Left cardiac atrium (tissue), 4 donors: ENCODE measurements around the gene ETV6. TPM values are rescaled to one million over a fixed set of nuclear protein-coding genes. Genes with fewer than 3 reads are reported as not detected.

Source experiments
- ATAC-seq, 2 donors: fragments of 200-7000 bp; cut with Tn5 transposase; one replicate each; pipeline ENCODE4 v1.9.1; 2020; ENCODE audit warnings: mild to moderate bottlenecking in 2 of 2, moderate library complexity in 2 of 2
- DNase-seq: peaks from one replicate; pipeline ENCODE4 v3.0.0-alpha.2; 2020
- intact Hi-C, 2 donors: fragments of 100-400 bp; cut with DNase I; formaldehyde crosslinking; loops; one replicate each; pipeline versions ENCODE4 v1.14.1 to v1.15.1; 2022 to 2023
- total RNA-seq, 2 donors: library from RNA; stranded (reverse); fragmentation: NEBNext Ultra II Directional; extraction: Animal tissue kit (Norgen Biotek cat#: 25700); gene quantifications; one replicate each; pipeline ENCODE4 v1.2.1, GENCODE V29; 2021
- donor health status: DM: no; HTN: yes; CAD: no.
- donor health status: DM: no; HTN: yes; CAD: no; lungs with severe emphysema.
- donor health status: DM: yes; HTN: yes; CAD: no.
- donor health status: Dilated cardiomyopathy.

ETV6 gene
- total RNA-seq, 2 donors from 2014 or later = 12.1 to 20.2 TPM

DNA sequence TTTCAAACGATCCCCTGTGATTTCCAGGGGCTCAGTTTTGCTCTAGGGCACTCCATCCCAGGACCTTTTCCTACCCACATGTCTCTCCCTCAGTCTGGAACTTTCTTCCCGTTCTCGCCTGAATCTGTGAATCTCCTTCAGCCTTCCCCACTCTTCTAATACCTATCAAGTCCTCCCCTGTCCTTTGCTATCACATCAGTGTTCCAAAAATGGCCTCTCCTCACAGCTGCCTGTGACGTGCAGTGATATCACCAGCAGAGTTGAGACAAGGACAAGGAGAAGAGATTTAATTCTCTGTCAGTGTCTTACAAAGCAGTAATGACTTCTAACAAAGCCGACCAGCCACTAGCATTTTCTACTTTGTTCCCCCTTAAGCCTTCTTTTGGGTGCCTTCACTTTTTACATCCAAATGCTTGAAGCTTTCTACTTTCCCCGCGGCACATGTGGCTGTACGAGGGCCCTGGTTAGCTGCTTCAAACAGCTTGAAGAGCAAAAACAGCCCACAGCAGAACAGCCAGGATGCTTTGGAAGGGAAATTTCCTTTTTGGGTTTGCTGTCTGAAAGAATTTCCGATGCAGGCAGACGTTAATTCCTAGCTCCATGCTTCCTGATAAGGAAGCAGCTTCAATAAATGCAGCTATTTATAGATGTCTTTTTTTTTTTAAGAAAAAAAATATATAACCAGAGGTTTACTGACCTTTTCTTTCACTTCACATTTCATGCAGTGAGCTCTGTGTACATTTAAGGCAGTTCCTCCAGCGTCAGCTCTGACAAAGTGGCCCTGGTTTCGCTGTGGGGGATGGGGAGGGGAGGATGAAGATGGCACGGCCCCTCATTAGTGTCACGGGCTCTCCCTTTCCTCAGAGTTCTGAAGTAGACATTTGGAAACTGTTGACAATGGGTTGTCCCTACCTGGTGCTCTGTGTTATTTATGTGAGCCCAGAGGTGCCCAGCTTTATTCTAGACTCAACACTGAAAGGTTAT lies 109.3 kb downstream of the ETV6 start:
- peak; percentile 57 to 60 for ATAC-seq
- intact Hi-C loops = loop anchor here in 1 of 2 donors (10.0 kb wide), 1 partner anchor 106 kb away; no protein-coding TSS in a partner anchor
- peak; percentile 37 for DNase-seq

DNA sequence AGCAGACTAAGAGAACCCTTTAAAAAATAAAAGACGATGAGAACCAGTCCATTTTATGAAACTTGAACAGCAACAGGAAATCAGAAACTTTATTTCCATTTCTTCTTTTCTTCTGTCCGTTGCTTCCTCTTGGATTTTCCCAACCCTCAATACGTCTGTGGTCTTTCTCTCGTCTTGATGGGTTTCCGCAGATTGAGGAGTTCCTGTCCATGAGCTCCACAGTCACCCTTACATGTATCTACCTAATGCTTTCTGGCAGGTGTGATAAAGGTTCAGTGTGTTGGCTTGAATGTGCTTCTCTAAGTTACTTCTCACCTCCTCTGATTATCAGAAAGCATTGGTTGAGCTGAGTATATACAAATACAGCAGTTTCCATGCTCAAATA lies 110.0 kb downstream of the ETV6 start:
- no peak for DNase-seq
- intact Hi-C loops = loop anchor here in 1 of 2 donors (10.0 kb wide), 1 partner anchor 105 kb away; no protein-coding TSS in a partner anchor
- no peak for ATAC-seq

DNA sequence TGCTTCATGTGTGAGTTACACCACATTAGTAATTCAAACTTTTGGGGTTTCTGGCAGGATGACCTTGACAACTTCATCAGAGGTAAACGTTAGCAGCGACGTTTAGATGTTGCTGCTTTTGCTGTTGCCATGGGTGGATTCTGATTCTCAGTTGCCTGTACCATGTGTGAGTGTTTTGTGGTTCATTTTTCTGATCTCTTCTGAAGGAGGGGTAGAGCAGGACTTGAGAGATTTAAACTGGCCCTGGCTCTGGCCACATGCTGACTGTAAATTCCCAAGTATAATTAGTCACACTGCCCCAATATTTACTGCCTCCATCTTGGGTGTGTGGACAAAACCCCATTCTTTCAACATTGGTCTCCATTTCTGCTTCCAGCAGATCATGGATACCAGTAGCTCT lies 110.4 kb downstream of the ETV6 start:
- ATAC-seq (no peak), DNase-seq (no peak)
- intact Hi-C loops = loop anchor here in 1 of 2 donors (10.0 kb wide), 1 partner anchor 105 kb away; no protein-coding TSS in a partner anchor

DNA sequence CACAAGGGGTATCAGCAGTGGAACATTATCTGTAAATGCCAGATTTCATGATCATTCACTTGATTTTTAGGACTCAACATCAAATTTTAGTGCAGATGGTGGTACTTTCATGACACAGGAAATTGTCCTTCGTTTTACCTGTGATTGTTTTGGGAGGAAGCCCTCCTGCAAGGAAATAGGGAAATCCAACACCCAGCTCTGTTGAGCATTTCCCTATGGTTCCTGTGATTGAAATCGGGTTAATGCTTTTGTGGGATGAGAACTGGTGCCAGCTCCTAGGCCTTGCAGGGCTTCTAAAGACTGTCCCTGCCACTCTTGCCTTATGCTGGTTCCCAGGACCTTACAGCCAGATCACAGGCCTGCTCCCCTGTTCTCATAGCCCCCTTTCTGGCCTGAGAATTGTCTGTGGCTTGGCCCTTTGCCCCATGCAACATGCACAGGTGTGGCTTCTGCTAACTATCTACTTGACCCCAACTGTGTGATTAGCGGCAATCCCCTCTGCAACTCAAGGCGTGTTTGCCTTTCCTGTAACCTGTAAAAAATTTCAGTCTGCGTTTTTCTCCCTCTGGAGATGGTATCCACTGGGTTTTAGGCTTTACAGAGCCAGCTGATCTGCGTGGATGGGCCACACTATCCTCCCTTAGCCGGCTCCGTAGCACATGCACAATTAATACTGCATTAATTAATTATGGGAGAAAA lies 112.5 kb downstream of the ETV6 start:
- DNase-seq = no peak
- intact Hi-C loops = no loop called here
- no peak for ATAC-seq

DNA sequence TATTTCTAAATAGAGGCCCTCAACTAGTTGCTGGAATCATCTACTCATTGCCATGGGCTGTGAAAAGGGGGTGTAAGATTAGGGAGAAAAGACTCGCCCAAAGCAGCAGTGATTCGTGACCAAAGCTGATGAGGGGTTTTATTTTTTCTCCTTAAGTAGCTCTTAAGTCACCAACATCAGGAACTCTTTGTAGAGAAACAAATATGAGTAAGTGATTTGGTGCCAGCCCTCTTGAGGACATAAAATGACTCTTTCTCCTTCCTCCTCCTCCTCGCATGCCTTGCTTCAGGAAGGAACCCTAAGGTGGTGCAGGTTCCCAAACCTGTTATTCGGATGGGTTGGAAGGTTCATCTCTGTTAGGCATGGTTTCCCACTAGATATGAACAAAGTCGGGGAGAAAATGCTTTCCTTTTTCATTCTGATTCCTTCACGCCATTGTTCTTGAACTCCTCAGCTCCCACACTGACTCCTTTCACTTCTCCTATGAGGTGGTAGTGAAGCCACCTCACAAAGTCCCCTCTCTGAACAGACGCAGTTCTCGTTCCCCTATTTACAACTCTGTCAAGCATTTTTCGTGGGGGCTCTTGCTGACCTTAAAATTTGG lies 113.4 kb downstream of the ETV6 start:
- no peak for ATAC-seq
- intact Hi-C loops = no loop called here
- DNase-seq = no peak

DNA sequence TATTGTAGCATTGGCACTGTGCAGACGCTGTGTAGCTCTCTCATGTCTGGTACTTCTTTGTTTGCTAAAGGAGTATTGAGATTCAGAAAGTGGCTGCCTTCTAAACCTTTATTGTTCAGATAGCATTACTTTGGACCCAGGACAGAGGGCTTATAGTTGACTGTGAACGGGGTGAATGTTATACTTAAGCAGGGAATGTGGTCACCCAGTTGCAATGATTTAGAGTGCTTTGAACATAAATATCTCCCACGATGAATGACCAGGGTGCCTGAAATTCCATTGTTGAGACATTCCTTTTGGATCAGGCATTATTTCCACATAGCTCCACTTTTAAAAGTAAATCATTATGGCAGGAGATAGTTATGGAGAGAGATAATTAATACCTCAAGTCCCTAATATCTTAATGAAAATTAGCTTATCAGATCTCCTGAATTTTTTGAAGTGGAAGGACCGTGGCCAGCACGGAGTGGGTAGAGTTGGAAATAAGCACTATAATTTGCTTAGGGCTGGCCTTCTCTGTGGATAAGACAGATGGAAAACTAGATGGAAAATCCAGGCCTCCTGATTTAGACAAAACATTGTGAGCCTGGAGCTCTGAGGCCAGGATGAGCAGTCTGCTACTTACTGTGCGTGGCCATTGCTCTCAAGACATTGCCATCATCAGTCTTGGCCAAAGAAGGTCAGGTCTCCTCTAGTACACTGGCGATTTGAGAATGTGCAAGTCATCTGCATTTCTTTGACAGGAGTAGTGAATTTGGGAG lies 114.5 kb downstream of the ETV6 start:
- intact Hi-C loops = no loop called here
- ATAC-seq (no peak), DNase-seq (no peak)

DNA sequence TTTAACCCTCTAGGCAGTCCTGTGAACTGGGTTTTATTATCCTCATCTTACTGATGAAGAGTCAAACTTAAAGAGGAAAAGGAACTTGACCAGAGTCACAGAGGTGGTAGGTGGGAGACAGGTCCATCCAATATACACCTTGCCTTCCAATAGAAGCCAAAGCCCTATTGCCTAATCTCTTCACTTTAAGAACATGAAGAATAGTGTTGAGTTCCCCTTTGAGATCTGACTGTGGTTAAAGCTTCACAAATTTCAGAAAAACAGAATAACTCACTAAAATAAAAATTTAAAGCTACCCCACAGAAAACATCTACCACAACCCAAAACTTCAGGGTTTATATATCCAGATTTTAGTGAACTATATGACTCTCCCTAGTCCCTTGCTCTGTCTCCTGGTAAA lies 115.4 kb downstream of the ETV6 start:
- intact Hi-C loops = no loop called here
- no peak for ATAC-seq

DNA sequence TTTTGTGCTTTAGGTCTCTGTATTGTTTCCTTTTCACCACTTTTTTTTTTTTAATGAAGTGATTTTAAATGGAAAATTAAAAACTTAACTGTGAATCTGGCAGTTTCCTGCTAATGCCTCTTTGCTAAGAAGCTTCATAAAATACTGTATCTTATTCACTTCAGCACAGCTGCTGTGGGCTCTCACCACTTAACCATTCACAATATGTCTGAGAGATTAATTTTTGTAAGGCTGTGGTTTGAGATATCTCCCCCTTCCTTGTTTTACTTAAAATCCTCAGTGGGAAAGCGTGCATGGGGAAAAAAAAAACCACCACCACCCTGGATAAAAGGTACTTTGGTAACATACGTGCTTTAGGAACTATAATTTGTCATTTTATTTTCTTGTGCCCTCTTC lies 115.9 kb downstream of the ETV6 start:
- intact Hi-C loops = no loop called here
- DNase-seq (no peak), ATAC-seq (peak in 1 of 2 donors; percentile 16)

More for the DNA sequence above, 115.4 kb downstream of the ETV6 start:
- DNase-seq = no peak

DNA sequence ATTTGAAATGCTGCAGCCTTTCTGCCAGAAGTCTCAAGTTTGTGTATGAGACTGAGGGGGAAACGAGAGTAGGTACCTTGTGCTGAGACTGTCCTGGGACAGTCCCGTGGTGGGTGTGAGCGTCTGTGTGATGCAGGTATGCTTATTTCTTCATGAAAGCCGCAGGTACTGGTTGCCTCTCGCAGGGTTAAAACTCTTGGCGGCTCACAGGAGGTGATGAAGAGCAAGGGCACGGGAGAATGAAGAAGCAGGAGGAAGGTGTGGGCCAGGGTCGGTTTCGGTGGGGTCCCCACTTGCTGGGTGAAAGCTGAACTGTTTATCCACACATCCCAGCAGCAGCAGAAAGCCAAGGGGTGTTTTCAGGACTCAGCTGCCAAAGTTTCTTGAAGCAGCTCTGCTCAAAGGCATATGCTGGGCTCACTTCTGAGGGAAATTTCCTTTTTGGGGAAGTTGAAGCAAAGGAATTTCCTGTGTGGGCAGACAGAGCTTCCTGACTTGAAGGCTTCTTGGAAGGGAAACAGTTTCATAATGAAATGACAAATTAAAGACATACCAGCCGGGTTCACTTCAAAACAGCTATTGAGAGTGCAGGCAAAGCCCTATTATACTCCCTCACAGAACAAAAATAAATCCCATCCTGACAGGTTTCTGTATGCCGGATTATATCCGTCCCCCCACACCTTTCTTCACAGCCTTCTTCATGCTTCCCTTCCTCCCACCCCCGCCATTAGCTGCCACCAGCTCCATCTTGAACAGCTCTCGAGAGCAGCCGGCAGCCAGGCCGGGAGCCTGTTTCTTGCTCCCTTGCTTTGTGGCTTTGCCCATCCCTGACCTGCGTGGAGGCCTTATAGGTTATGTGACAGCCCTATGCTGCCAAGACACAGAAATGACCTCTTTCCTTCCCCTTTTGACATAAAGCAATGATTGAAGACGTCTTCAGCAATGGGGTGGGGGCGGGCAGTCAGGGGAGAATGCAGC lies 116.6 kb downstream of the ETV6 start:
- ATAC-seq = peak; percentile 73 to 84
- intact Hi-C loops = no loop called here
- DNase-seq = peak; percentile 25

DNA sequence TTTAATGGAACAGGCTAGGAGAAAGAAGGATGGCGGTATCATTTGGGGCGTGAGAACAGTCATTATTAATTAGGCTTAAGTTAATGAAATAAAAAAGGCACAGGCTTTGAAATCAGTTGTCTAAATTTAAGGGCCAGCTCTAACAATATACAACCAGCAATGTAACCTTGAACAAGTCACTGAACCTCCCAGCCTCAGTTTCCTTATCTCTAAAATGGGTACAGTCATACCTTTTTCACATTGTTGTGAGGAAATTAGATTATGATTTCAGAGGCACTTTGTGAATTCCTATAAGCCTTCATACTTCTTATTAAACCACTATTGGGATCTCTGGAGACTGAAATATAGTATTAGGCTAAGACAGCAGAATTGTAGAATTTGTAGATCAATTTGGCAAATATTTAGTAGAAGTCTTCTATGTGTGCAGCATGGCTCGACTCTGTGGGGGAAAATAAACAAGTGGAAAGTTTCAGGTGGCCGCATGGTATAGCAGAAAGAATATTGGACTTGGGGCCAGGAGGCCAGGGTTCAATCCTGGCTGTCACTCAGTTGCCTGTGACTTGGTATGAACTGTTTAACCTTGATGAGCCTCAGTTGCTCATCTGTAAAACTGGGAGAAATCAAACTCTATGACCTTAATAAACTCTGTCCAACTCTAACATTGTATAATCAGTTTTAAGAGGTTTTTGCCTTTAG lies 117.7 kb downstream of the ETV6 start:
- ATAC-seq = no peak
- intact Hi-C loops = no loop called here
- DNase-seq = no peak

DNA sequence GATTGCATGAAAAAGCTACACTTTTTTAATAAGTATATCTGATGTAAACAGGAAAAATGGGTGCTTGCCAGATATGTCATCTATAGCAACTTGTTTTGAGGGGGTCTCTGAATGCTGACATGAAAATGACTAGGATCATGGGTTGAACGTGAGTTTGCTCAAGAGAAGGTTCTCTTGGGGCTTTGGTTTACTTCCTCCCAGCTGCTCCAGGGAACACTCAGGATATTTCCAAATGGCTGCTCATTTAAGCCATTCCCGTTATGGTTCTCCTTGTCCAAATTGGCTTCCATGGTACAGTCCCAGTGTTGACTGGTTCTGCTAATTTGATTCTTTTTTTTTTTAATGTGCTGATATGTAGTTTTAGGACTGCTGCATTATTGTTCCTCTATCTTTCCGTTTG lies 118.3 kb downstream of the ETV6 start:
- intact Hi-C loops = no loop called here
- DNase-seq = no peak
- ATAC-seq = no peak

DNA sequence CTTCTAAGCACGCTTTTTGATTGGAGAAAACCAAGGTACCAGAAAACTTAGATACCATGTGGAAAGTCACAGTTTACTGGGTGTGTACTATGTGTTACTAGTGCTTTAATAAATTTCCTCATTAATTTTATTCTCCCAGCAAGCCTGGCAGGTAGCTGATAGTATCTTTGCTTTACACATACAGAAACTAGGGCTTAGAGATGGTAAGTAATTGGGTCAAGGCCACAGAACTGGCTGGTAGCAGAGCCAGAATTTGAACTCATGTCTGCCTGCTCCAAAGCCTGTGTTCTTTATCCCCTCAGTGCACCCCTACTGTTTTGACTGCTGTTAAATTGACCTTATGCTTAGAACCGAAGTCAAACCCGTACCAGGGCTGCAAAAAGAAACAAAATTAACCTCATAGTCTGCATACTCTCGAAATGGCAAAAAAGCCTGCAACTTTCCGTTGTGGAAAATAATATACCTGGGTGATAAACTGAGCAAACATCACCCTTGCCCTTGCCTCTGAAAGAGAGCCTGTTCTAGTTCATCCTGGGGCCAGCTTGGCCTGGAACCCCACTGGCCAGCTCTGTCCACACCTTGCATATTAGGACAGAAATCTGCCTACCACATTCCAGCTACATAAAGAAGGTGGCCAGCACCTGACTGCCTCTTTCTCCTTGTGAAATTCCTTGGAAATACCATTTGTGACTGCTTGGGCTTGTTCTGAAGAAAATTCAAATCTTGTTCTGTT lies 118.9 kb downstream of the ETV6 start:
- no peak for DNase-seq
- intact Hi-C loops = no loop called here
- ATAC-seq = no peak

DNA sequence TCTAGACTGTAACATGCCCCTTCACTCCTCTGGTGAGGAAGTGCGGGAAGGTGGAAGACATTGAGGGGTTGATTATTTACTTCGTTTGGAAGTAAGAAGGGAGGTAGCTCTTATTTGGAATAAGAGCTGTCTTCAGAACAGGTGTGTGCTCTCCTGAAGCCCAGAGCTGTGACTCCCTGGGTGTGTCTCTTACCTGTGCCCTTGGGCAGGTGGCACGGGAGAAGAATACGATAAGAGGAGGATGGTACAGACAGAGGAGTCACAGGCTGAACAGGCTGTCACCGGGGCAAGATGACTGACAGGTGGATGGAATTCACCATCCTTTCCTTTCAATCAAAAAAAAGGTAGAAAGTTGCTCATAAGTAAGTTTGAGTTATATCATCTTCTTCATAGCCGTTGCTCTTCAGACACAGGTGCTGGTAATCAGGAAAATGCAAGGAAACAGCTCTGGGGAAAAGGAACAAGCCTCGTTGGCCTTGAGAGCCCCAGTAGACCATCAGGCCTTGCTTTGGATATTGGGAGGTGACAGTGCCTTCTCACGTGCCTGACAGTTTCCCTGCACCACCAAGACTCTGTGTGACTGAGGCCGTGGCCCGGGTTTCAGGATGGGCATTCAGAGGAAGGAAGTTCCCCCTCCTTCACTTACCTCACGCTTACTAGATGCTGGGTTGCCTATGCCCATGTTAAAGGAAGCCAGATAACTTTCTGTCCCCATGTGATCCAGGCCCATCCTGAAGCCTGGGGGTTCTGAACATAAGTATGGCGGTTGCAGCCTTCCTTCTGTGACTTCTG lies 120.4 kb downstream of the ETV6 start:
- intact Hi-C loops = no loop called here
- ATAC-seq (no peak), DNase-seq (no peak)

DNA sequence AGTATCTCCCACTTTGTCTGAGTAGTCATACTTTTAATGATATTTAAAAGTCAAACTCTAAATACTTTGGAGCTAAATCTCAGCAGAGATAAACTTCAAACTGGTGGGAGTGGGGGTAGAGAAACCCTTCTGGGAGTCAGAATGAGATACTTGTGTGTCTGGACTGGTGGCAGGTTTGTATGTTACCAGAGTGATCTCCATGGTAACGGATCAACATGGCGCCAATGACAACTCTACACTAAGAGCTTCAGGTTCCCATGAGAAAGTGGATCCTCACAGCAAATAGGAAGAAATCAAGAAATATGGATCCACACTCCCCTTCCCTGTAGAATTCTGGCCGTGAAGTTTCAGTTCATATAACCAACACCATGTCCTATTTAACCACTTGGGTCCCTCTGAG lies 121.9 kb downstream of the ETV6 start:
- intact Hi-C loops = no loop called here
- DNase-seq = no peak
- peak in 1 of 2 donors; percentile 30 for ATAC-seq

DNA sequence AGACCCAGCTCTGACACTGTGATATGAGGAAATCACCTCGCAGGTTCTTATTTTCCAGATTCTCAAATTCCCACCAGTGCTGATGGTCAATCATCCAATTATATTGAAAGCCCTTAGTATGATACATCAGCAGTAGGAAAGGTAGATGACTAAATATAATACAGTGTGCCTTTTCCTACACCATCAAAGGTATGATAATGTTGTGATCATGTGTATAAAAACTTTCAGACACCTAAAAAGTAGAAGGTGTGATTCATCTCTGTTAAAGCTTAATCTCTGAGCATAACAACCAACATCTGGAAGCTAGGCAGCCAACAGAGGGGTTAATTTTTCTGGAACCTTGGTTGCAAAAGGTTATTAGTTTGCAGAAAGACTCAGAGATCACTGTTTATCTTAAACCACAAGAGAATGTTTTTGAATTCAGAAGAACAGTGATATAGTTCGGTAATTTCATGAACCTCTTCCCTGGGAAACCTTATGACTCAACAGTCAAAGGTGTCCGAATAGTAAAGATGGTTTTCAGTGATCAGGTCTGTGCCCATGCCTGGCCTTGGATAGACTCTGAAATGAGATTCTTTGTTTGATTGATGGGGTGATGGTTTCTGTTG lies 122.5 kb downstream of the ETV6 start:
- intact Hi-C loops = no loop called here
- DNase-seq (no peak), ATAC-seq (no peak)
